HepG2 (cell line): ENCODE measurements around the gene RAD51D. TPM values are rescaled to one million over a fixed set of nuclear protein-coding genes. Genes with fewer than 3 reads are reported as not detected.

Experiments
- AKAP8 ChIP-seq: sonication (generic); formaldehyde crosslinking; IDR thresholded peaks from 2 replicates; pipeline ENCODE4 v1.5.1; 2020; ENCODE audit warnings: mild to moderate bottlenecking, missing genetic modification reagents
- ATF4 ChIP-seq, 2 experiments: fragments of 450-650 bp in 1 of 2; sonication (generic) in 1 of 2; formaldehyde crosslinking; IDR thresholded peaks; 2 replicates each; pipeline versions ENCODE4 v1.5.0 to v1.8.0; 2020 to 2022; ENCODE audit warnings: mild to moderate bottlenecking in 1 of 2, missing genetic modification reagents in 1 of 2
- BHLHE40 ChIP-seq: IDR thresholded peaks from 2 replicates; pipeline ENCODE4 v1.6.1; 2011; ENCODE audit warnings: low read length, improper control_type of control experiment
- DNMT3B ChIP-seq: conservative IDR thresholded peaks from 2 replicates; pipeline ENCODE4 v1.6.1; 2016; ENCODE audit warnings: missing biosample characterization, control low read depth
- FOXM1 ChIP-seq: sonication (generic); formaldehyde crosslinking; IDR thresholded peaks from 2 replicates; pipeline ENCODE4 v1.5.0; 2020; ENCODE audit warnings: missing genetic modification reagents
- FOXP4 ChIP-seq: sonication (generic); formaldehyde crosslinking; IDR thresholded peaks from 2 replicates; pipeline ENCODE4 v1.4.0; 2020; ENCODE audit warnings: missing genetic modification reagents
- GATA4 ChIP-seq: sonication (generic); IDR thresholded peaks from 2 replicates; pipeline ENCODE4 v1.6.1; 2016; ENCODE audit warnings: antibody characterized with exemption, low read depth, borderline replicate concordance
- GPBP1L1 ChIP-seq: sonication (generic); formaldehyde crosslinking; IDR thresholded peaks from 2 replicates; pipeline ENCODE4 v1.5.0; 2020; ENCODE audit warnings: mild to moderate bottlenecking, missing genetic modification reagents
- MED1 ChIP-seq: sonication (generic); formaldehyde crosslinking; IDR thresholded peaks from 2 replicates; pipeline ENCODE4 v1.4.0; 2020; ENCODE audit warnings: missing genetic modification reagents
- MIER2 ChIP-seq: IDR thresholded peaks from 2 replicates; pipeline ENCODE4 v1.6.1; 2016; ENCODE audit warnings: missing biosample characterization, missing genetic modification reagents
- NFIC ChIP-seq: IDR thresholded peaks from 2 replicates; pipeline ENCODE4 v1.6.1; 2012; ENCODE audit warnings: mild to moderate bottlenecking, low read length, inconsistent platforms
- PAWR ChIP-seq: sonication (generic); formaldehyde crosslinking; IDR thresholded peaks from 2 replicates; pipeline ENCODE4 v1.4.0; 2020; ENCODE audit warnings: missing genetic modification reagents, mild to moderate bottlenecking, borderline replicate concordance
- PITX1 ChIP-seq: sonication (generic); formaldehyde crosslinking; IDR thresholded peaks from 2 replicates; pipeline ENCODE4 v1.5.1; 2020; ENCODE audit warnings: mild to moderate bottlenecking, missing genetic modification reagents
- RBM39 ChIP-seq: fragments of 200-400 bp; formaldehyde crosslinking; IDR thresholded peaks from one replicate; pipeline ENCODE4 v1.6.1; 2018; ENCODE audit warnings: antibody characterized with exemption, mild to moderate bottlenecking, low read depth, low read length; ENCODE audit not compliant: poor library complexity, severe bottlenecking
- SMARCE1 ChIP-seq: fragments of 450-650 bp; IDR thresholded peaks from 2 replicates; pipeline ENCODE4 v1.6.1; 2017; ENCODE audit warnings: borderline replicate concordance
- ZFY ChIP-seq: sonication (generic); formaldehyde crosslinking; IDR thresholded peaks from 2 replicates; pipeline ENCODE4 v1.4.0; 2020; ENCODE audit warnings: missing genetic modification reagents
- ZMYM3 ChIP-seq: sonication (generic); formaldehyde crosslinking; IDR thresholded peaks from 2 replicates; pipeline ENCODE4 v1.5.1; 2020; ENCODE audit warnings: mild to moderate bottlenecking, missing genetic modification reagents
- ZNF225 ChIP-seq: sonication (generic); formaldehyde crosslinking; IDR thresholded peaks from 2 replicates; pipeline ENCODE4 v1.4.0; 2020; ENCODE audit warnings: mild to moderate bottlenecking, missing genetic modification reagents
- ZNF562 ChIP-seq: sonication (generic); formaldehyde crosslinking; IDR thresholded peaks from 2 replicates; pipeline ENCODE4 v1.8.0; 2022; ENCODE audit warnings: missing genetic modification reagents, borderline replicate concordance
- ZNF564 ChIP-seq: sonication (generic); formaldehyde crosslinking; IDR thresholded peaks from 2 replicates; pipeline ENCODE4 v1.8.1; 2023; ENCODE audit warnings: mild to moderate bottlenecking, missing genetic modification reagents
- ZNF570 ChIP-seq: sonication (generic); formaldehyde crosslinking; IDR thresholded peaks from 2 replicates; pipeline ENCODE4 v1.4.0; 2020; ENCODE audit warnings: mild to moderate bottlenecking, missing genetic modification reagents, borderline replicate concordance
- ZNF788 ChIP-seq: sonication (generic); formaldehyde crosslinking; IDR thresholded peaks from 2 replicates; pipeline ENCODE4 v1.5.0; 2020; ENCODE audit warnings: mild to moderate bottlenecking, missing genetic modification reagents, borderline replicate concordance
- ZSCAN22 ChIP-seq: sonication (generic); formaldehyde crosslinking; IDR thresholded peaks from 2 replicates; pipeline ENCODE4 v1.4.0; 2020; ENCODE audit warnings: mild to moderate bottlenecking, missing genetic modification reagents
- polyA plus RNA-seq, 8 experiments: library from polyadenylated mRNA; depleted of rRNA in 3 of 8; stranded (reverse) in 7 of 8; unstranded in 1 of 8; fragments of >200 nt; fragmentation: Illumina TruSeq in 4 of 8; extraction: Trizol in 4 of 8; gene quantifications; 2 replicates each; pipeline versions ENCODE4 v1.2.1 to v1.2.3, GENCODE V29; 2011 to 2016; ENCODE audit warnings: low read depth in 4 of 8, missing spikeins in 1 of 8, mixed read lengths in 1 of 8; ENCODE audit not compliant: insufficient read depth in 1 of 8
- total RNA-seq, 5 experiments: library from RNA; depleted of rRNA; stranded (reverse); fragments of >200 nt; fragmentation: Illumina TruSeq; extraction: Trizol; gene quantifications; 2 replicates each; pipeline ENCODE4 v1.2.3, GENCODE V29; 2016; ENCODE audit warnings: low read depth in 1 of 5
- TF ChIP-seq, protein P1 (sequence below): sonication (generic); formaldehyde crosslinking; conservative IDR thresholded peaks from 2 replicates; pipeline ENCODE4 v1.4.0; 2020; ENCODE audit warnings: missing genetic modification reagents
- TF ChIP-seq, protein P2 (sequence below): sonication (generic); formaldehyde crosslinking; conservative IDR thresholded peaks from 2 replicates; pipeline ENCODE4 v1.4.0; 2020; ENCODE audit warnings: missing genetic modification reagents

Gene RAD51D
- total and polyA plus RNA-seq, 2 of the 13 experiments (the other 11 are each of a cell fraction or from before 2014, with no cell fraction given) = 6.7 to 13.1 TPM

- TF ChIP-seq ZNF570 (CRISPR knock-in tag) = no peak
- TF ChIP-seq FOXP4 (CRISPR knock-in tag) = no peak
- TF ChIP-seq GPBP1L1 (CRISPR knock-in tag) = no peak
- no peak for TF ChIP-seq MED1 (CRISPR knock-in tag)
- no peak; the same call in 1 of the 2 replicates for TF ChIP-seq PITX1 (CRISPR knock-in tag)
- TF ChIP-seq PAWR (CRISPR knock-in tag) = no peak
- TF ChIP-seq FOXM1 (CRISPR knock-in tag) = no peak
- TF ChIP-seq DNMT3B (CRISPR knock-in tag) = no peak
- TF ChIP-seq ZSCAN22 (CRISPR knock-in tag) = no peak
- TF ChIP-seq ATF4 (CRISPR knock-in tag; IDR thresholded peaks at IDR 0.05) = no peak
- TF ChIP-seq, protein P1, sequence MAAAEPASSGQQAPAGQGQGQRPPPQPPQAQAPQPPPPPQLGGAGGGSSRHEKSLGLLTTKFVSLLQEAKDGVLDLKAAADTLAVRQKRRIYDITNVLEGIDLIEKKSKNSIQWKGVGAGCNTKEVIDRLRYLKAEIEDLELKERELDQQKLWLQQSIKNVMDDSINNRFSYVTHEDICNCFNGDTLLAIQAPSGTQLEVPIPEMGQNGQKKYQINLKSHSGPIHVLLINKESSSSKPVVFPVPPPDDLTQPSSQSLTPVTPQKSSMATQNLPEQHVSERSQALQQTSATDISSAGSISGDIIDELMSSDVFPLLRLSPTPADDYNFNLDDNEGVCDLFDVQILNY (CRISPR knock-in tag) = peak; percentile 76; the same call in 1 of the 2 replicates
- peak; percentile 87 for TF ChIP-seq ZFY
- no peak for TF ChIP-seq GATA4
- 0 out of 2 replicates have a peak, but pooled peaks have one; percentile 19 for TF ChIP-seq ZNF564 (CRISPR knock-in tag)
- TF ChIP-seq ZMYM3 (CRISPR knock-in tag) = no peak
- no peak for TF ChIP-seq AKAP8 (CRISPR knock-in tag)
- no peak for TF ChIP-seq MIER2 (CRISPR knock-in tag)
- TF ChIP-seq ZNF562 = no peak
- no peak for TF ChIP-seq RBM39
- TF ChIP-seq NFIC = no peak
- TF ChIP-seq BHLHE40 = no peak
- TF ChIP-seq, protein P2, sequence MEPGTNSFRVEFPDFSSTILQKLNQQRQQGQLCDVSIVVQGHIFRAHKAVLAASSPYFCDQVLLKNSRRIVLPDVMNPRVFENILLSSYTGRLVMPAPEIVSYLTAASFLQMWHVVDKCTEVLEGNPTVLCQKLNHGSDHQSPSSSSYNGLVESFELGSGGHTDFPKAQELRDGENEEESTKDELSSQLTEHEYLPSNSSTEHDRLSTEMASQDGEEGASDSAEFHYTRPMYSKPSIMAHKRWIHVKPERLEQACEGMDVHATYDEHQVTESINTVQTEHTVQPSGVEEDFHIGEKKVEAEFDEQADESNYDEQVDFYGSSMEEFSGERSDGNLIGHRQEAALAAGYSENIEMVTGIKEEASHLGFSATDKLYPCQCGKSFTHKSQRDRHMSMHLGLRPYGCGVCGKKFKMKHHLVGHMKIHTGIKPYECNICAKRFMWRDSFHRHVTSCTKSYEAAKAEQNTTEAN = no peak
- TF ChIP-seq SMARCE1 = no peak
- 0 out of 2 replicates have a peak, but pooled peaks have one; percentile 62 for TF ChIP-seq ZNF225 (CRISPR knock-in tag)
- peak; percentile 73; the same call in 1 of the 2 replicates for TF ChIP-seq ZNF788
Observed at GRCh38 chr17:35119370-35120165, at the start of gene RAD51D (continued).
